Prostate gland (tissue), 2 donors: ENCODE measurements around the gene ZNF74. TPM values are rescaled to one million over a fixed set of nuclear protein-coding genes. Genes with fewer than 3 reads are reported as not detected.

Source experiments
- DNase-seq: peaks from one replicate; pipeline ENCODE4 v3.0.0-alpha.2; 2019; ENCODE audit warnings: low spot score
- H3K27ac ChIP-seq, 2 donors: fragments of 200-600 bp; sonication (generic); 2 replicates each; pipeline ENCODE4 v1.5.1; 2017 to 2019
- H3K27me3 ChIP-seq: fragments of 200-600 bp; sonication (generic); replicated peaks from 2 replicates; pipeline ENCODE4 v1.5.1; 2019; ENCODE audit not compliant: insufficient read depth
- H3K36me3 ChIP-seq, 2 donors: fragments of 200-600 bp; sonication (generic); 1 replicate in 1 of 2; 2 replicates in 1 of 2; pipeline versions ENCODE4 v1.5.1 to v1.8.1; 2017 to 2019
- H3K4me1 ChIP-seq: fragments of 200-600 bp; sonication (generic); replicated peaks from 2 replicates; pipeline ENCODE4 v1.5.1; 2019
- H3K4me3 ChIP-seq, 2 donors: fragments of 200-600 bp; sonication (generic); 2 replicates each; pipeline ENCODE4 v1.5.1; 2017 to 2019
- H3K9me3 ChIP-seq: fragments of 200-600 bp; sonication (generic); 2 replicates; pipeline ENCODE4 v1.5.1; 2017
- POLR2A ChIP-seq: fragments of 450-650 bp; IDR thresholded peaks from one replicate; pipeline ENCODE4 v1.6.1; 2016; ENCODE audit warnings: antibody characterized with exemption, mild to moderate bottlenecking
- POLR2AphosphoS5 ChIP-seq: sonication (generic); formaldehyde crosslinking; IDR thresholded peaks from one replicate; pipeline ENCODE4 v1.6.1; 2017; ENCODE audit warnings: antibody characterized with exemption
- WGBS: methylation state at CpG from one replicate; pipeline ENCODE4 v1.1.5; 2018; 5-methylcytosine and 5-hydroxymethylcytosine counted together
- intact Hi-C: fragments of 100-400 bp; cut with DNase I; formaldehyde crosslinking; loops from one replicate; pipeline ENCODE4 v1.14.2; 2022
- total RNA-seq, 2 donors: library from RNA; depleted of rRNA; stranded (reverse); fragments of >200 nt; gene quantifications; one replicate each; pipeline ENCODE4 v1.1.0, GENCODE V29; 2016
- TF ChIP-seq, protein P1 (sequence below), 4 experiments: fragments of 200-600 bp in 2 of 4; fragments of 450-650 bp in 2 of 4; sonication (generic) in 2 of 4; IDR thresholded peaks; 1 replicate in 3 of 4; 2 replicates in 1 of 4; pipeline ENCODE4 v1.5.1; 2016 to 2019; ENCODE audit warnings: antibody characterized with exemption in 4 of 4, mild to moderate bottlenecking in 2 of 4, moderate library complexity in 2 of 4

Gene ZNF74
- total RNA-seq, 2 donors from 2014 or later, result 17.0 to 41.6 TPM

DNA sequence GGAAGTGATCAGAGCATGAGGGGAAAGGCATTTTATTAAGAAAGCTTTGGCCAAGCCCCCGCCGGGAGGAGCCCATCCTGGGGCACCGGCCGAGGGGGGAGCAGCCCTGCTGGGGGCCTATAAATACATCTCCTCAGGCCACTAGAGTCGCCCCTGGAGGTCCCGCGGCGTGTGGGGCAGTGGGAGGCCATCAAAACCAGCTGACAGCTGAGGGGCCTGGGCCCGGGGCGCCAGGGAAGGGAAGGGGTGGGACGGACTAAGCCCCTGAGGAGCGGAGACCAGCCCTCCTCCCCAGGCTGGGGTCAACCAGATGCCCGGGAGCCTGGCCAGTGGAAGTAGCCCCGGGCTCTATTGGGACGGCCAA lies 30.6 kb downstream of the ZNF74 start:
- no peak for DNase-seq
- H3K4me3 ChIP-seq, result no peak overlapping the region
- intact Hi-C loops, result no loop called here
- no peaks in the 10 kb centered on the region for H3K27me3 ChIP-seq
- H3K27ac ChIP-seq, result no peak overlapping the region
- no peaks in the 10 kb centered on the region for H3K9me3 ChIP-seq
- no peaks in the 10 kb centered on the region for H3K36me3 ChIP-seq
- WGBS, result 82% methylated on average over 15 of the region's 15 CpGs
- H3K4me1 ChIP-seq, result no peaks in the 10 kb centered on the region
- TF ChIP-seq, protein P1, sequence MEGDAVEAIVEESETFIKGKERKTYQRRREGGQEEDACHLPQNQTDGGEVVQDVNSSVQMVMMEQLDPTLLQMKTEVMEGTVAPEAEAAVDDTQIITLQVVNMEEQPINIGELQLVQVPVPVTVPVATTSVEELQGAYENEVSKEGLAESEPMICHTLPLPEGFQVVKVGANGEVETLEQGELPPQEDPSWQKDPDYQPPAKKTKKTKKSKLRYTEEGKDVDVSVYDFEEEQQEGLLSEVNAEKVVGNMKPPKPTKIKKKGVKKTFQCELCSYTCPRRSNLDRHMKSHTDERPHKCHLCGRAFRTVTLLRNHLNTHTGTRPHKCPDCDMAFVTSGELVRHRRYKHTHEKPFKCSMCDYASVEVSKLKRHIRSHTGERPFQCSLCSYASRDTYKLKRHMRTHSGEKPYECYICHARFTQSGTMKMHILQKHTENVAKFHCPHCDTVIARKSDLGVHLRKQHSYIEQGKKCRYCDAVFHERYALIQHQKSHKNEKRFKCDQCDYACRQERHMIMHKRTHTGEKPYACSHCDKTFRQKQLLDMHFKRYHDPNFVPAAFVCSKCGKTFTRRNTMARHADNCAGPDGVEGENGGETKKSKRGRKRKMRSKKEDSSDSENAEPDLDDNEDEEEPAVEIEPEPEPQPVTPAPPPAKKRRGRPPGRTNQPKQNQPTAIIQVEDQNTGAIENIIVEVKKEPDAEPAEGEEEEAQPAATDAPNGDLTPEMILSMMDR (IDR thresholded peaks at IDR 0.05), result no peak
- TF ChIP-seq POLR2AphosphoS5, result no peak
- TF ChIP-seq POLR2A, result no peak

DNA sequence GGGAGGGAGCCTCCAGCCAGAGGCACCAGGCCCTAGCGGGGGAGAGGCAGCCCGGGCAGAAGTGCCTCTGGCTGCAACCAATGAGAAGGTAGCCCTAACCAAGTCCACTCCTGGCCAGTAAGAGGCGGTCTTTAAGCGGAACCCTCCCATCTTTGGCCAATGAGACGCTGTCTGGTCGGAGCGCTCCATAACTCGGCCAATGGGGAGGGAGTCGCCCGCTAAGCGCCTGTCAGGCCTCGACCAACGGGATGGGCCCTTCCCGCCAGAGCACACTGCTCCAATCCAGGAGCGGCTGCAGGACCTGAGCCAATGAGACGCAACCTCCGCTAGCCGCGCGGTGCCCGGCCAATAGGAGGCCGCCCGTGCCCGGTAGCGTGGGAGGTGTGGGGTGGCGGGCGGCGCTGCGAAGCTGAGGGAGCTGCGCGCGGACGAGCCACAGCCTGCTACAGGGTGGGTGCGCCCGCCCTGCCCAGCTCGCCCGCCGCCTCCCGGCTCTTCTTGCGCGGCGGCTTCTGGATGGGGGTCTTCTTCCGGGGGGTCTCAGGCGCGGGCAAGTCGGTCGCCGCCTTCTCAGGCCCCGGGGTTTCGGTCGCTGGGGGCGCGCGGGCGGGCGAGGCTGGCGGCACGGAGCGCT lies 31.1 kb downstream of the ZNF74 start:
- TF ChIP-seq POLR2AphosphoS5, result no peak
- TF ChIP-seq, protein P1 (IDR thresholded peaks at IDR 0.05), result no peak
- TF ChIP-seq POLR2A, result no peak
- DNase-seq, result no peak
- 83% methylated on average over 50 of the region's 59 CpGs for WGBS
- Histone ChIP-seq H3K9me3 (no peaks in the 10 kb centered on the region), H3K27me3 (no peaks in the 10 kb centered on the region), H3K36me3 (no peaks in the 10 kb centered on the region), H3K27ac (no peak overlapping the region), H3K4me1 (no peaks in the 10 kb centered on the region), H3K4me3 (no peak overlapping the region)
- intact Hi-C loops, result no loop called here

DNA sequence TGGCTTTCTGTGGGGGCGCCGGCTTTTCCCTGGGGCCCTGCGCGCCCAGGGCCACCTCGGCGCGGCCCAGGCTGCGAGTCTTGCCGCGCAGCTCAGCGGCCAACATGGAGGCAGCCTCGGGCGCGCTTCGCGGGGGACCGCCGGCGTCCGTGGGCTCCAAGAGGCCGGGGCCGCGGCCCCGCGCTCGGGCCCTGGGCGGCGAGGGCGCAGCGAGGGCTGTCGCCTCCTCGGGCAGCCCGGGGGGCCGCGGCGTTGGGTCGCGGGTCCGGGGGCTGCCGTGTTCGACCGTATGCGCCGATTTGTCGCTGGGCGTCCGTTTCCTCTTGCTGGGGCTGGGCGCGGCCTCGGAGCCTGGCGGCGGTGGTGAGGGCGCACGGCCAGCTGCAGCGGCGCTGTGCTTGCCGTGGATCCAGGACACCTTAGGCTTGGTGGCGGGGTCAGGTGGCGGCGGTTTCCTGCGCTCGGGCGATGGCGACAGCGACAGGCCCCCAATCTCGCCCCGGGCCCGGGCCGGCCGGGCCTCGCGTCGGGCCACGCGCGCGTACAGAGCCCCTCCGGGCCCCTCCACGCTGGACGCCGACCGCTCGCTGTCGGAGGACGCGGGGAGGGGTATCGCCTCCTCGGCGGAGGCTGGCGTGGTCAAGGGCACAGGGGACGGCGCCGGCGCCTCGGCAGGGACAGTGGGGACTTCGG lies 31.8 kb downstream of the ZNF74 start:
- intact Hi-C loops, result no loop called here
- Histone ChIP-seq H3K4me1 (peaks cover 1% of the 10 kb centered on the region), H3K27me3 (no peaks in the 10 kb centered on the region), H3K36me3 (no peaks in the 10 kb centered on the region), H3K4me3 (no peak overlapping the region), H3K27ac (no peak overlapping the region), H3K9me3 (no peaks in the 10 kb centered on the region)
- WGBS, result 58% methylated on average over 92 of the region's 96 CpGs
- TF ChIP-seq POLR2A, result no peak
- TF ChIP-seq, protein P1 (IDR thresholded peaks at IDR 0.05), result no peak
- no peak for TF ChIP-seq POLR2AphosphoS5
- DNase-seq, result no peak

DNA sequence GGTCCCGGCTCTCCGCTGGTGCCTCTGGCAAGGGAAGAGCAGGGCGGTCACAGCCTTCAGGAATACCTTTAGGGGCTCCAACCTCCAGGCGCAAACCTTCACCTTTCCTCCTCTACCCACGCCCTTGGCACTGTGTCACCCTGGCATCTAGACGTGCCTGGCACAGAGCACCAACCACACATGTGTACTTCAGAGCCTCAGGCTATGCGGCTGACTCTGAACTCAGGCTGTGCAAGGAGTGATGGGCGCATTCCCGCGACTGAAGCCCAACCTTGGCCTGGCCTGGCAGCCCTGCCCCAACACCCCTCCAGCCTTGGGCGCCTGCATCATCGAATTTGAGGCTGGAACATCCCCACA lies 32.3 kb downstream of the ZNF74 start:
- 62% methylated on average over 12 of the region's 12 CpGs for WGBS
- peaks cover 7% of the 10 kb centered on the region for H3K4me1 ChIP-seq
- TF ChIP-seq, protein P1 (IDR thresholded peaks at IDR 0.05), result no peak
- TF ChIP-seq POLR2AphosphoS5 (no peak), POLR2A (no peak)
- intact Hi-C loops, result no loop called here
- H3K36me3 ChIP-seq, result no peaks in the 10 kb centered on the region
- H3K27me3 ChIP-seq, result no peaks in the 10 kb centered on the region
- no peak overlapping the region for H3K4me3 ChIP-seq
- H3K9me3 ChIP-seq, result no peaks in the 10 kb centered on the region
- no peak overlapping the region for H3K27ac ChIP-seq
- DNase-seq, result no peak
